SW 1271 (cell line): ENCODE measurements around the gene TGFBI.

Experiments
- DNase-seq, 2 experiments: peaks; one replicate each; lab custom pipeline; 2025; lab: John Stamatoyannopoulos, UW

TGFBI gene

DNA sequence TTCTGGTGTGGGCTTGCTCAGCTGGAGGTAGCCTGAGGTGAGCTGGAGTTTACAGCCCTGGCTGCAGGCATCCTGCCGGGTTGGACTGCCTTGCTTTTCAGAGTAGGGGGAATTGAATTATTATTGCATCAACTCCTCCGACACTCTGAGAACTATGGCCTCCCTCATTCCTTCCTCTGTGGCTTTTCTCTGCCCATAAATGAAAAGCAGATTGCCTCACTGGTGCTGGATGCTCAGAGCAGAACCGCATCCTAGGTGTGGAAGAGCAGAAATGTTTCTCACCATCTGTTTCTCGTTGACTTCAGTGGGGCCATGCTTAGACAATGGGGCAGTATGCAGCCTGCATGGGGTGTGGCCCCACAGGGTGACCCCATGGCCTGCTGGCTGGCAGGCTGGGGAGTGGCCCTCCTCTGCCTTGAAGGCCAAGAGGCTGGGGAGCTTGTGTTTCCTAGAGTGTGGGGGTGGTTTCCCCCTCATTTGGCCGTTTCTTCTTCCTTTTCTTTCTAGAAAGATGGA lies 27.3 kb upstream of the TGFBI start:
- no peak for DNase-seq

DNA sequence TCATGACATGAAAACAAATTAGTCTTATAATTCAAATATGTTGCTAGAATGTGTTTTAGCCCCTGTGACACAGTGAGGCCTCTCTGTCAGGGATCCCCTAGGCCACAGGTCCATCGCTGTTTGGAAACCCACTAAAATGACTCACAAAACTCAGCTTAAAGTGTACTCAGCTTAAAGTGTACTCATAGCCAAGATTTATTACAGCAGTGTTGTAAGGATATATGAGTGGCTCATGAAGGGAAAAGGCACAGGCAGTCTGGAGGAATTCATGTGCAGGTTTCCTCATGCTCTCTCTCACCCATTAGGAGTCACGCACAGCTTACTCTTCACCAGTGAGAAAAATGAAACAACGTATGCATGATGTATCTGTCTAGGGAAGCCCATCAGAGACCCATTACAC lies 24.4 kb upstream of the TGFBI start:
- DNase-seq, result no peak

DNA sequence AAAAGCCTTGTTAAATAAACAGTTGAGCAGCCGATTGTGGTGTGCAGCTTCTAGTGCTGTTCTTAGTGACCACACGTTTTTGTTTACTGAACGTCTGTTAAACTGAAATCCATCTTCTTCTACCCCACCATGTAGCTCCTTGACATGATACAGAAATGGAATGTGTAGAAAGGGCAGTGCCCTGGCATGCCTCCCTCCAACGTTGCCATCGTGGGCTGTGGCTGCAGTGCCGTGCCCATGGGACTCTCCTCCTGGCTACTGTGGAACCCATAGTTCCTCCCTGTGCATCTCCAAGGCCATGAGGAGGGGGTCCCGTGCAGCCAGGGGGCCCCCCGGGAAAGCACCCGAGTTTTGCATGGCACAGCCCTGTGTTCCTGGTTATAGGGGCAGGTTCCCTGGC lies 23.3 kb upstream of the TGFBI start:
- no peak for DNase-seq

DNA sequence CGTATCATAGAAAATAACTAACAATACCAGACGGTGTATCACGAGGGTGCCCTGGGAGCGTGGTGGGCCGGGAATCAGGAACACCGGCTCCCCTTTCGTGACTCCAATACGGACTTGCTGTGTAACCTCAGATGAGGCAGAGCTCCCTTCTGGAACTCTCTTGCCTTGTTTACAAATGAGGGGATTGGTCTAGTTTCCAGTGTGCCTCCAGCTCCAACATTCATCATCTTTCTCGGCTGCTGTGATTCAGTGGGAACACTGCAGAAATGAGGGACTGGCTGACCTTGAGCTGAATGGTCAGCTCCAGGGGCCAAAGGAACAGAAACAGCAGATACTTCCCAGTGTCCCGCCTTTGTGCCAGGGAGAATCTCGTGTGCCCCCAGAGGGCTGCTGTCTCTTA lies 22.6 kb upstream of the TGFBI start:
- DNase-seq, result no peak

DNA sequence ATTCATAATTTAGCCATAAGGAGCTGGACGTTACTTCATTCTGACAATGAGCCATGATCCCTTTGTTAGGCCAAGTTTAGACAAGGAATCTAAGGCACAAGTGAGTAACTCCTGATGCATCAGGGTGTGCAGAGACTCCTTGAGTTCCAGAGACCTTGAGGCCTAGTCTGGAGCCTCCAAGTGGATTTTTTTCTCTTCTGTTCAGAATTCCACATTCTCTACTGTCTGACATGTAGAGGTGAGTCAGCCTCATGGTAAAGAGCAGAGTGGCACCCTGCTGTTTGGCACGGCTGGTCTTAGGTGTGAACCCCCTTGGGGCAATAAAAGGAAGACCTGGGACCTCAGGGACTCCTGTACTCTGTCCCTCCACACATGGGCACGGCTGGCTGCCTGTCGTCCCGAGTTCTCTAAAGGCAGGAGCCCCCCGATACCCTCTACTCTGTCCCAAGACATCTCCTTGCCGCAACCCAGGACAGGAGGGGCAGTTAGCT lies 22.0 kb upstream of the TGFBI start:
- peak; percentile 80 to 89 for DNase-seq

DNA sequence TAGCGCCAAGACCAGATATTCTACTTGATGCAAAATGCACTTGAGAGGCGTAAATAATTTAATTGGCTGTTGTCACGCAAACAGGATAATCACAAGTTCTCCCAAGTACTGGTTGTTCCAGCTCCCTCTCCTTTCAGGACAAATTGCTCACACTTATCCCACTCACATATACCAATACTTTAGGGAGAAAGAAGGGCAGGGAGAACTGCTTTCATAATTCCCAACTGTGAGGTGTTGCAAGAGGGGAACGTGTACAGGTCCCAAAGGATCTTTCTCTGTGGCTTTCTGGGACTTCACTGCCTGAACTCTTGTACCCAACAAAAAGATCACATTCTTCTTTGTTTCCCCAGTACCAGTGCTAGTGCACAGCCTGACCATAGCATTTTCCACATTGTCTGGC lies 21.5 kb upstream of the TGFBI start:
- DNase-seq, result no peak

DNA sequence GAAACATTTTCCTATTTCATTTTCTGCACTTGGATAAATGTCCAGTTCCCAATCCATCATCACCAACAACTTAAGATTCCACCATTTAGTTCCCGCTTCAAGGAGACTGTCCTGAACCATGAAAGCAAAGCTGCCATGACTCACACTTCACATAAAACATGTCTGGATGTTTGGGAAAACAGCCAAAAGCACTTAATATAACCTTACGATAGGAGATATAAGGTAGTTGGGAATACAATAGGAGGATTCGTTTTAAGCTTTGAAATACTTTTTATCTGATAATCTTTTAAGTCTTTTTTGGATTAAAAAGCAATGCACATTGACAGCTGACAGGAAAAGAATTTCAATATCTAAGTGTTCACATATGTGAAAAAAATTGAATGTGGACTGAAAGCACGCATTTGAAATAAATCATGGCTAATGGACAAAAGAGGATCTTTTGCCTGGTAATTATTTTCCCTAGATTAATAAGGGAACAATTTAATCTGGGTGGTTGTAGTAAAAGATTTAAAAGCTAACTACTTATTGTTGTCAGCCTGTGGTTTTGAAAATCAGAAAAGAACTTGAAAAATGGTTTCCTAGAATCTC lies 17.3 kb upstream of the TGFBI start:
- no peak for DNase-seq

DNA sequence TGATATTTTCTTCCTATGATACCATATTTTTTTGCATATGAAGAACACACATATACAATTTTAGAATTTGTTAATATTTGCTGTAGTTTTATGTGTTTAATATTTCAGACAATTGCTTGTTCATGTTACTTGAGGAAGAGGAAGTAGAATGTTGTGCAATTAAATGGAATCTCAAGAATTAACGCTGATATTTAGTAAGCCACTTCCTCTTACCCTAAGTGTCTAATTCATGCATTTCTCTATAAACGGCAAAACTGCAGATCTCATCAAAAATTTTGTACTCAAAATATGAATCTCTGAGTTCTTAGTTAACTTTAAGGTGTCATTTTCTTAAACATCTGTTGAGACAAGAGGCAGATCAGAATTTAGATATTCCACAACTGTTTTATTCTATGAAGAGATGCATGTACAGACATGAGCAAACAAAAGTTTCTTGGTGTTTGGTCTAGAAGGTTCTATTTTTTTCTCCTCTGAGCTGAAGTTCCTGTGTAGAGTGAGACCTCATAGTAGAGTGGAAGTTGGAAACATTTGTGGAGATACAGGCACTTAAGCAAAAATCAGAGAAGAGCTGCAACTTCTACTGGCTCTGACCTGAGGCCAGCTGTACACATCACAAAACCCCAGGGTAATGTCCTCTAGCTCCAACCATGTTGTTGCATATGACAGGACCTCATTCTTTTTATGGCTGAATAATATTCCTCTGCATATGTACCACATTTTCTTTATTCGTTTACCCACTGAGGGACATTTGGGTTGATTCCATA lies 16.6 kb upstream of the TGFBI start:
- peak in 1 of 2 experiments; percentile 76 for DNase-seq

DNA sequence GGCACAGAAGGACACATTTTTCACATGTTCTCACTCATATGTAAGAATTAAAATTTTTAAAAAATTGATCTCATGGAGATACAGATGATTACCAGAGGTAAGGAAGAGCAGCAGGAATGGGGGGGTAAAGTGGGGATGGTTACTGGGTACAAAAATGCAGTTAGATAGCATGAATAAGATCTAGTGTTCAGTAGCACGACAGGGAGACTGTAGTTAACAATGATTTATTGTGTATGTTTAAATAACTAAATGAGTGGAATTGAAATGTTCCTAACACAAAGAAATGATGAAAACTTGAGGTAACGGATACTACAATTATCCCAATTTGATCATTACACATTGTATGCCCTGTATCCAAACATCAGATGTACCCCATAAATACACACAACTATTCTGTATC lies 15.2 kb upstream of the TGFBI start:
- DNase-seq, result no peak

DNA sequence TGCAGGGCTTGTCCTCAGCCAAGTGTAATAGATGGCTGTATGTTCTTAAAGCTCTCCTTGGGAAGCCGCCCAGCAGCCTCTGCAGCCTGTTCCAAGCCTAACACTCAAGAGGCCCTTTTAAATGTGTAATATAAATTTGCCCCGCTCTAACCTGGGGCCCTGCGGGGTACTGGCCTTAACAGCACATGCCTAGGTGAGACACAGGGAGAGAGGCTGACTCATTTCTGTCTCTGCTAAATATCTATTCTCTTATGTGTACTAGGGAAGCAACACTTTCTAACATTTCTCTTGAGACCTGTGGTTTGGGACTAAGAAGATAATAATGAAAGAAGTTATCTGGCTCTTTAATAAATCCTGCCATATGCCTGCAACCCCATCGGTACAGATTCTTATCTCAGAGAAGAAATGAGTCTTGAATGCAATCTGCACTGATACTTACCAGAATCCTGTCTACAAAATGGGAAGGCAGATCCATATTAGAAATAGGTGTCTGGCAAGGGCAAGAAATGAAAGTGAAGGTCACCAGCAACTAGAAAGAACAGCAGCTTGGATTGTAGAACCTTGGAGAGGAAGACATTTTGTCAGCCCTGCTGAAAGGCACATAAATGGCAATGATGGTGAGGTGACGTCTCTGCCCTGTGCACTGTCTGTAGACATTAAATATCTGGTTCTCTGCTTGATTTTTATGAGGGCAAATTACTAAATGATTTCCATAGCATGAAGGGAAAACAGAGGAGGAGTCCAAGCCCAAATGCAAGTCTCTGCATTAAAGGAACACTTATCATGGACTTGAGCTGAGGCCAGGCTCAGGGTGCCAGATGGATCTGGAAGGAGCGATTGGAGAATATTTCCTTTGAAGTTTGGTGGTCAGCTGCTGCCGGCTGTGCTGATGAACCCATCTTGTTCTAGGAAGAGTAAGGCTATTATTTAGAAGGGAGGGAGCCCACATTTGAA lies 14.5 kb upstream of the TGFBI start:
- no peak for DNase-seq

DNA sequence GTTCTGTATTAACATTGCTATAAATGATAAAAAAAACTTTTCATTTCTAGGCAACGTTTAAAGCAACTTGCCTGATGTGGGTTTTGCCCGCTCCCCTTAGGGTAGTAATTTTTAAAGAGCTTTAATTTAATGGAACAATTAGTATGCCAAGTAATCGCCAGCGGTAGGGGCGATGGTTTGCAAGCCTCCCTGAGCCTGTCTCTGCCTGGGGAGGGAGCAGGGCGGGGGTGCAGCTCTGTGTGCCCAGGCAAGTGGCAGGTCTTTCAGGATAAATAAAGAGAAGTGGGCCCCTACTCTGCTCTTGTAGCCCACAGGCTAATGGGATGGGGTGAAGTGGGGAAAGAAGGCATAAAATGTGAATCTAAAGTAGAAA lies 13.8 kb upstream of the TGFBI start:
- DNase-seq, result no peak

DNA sequence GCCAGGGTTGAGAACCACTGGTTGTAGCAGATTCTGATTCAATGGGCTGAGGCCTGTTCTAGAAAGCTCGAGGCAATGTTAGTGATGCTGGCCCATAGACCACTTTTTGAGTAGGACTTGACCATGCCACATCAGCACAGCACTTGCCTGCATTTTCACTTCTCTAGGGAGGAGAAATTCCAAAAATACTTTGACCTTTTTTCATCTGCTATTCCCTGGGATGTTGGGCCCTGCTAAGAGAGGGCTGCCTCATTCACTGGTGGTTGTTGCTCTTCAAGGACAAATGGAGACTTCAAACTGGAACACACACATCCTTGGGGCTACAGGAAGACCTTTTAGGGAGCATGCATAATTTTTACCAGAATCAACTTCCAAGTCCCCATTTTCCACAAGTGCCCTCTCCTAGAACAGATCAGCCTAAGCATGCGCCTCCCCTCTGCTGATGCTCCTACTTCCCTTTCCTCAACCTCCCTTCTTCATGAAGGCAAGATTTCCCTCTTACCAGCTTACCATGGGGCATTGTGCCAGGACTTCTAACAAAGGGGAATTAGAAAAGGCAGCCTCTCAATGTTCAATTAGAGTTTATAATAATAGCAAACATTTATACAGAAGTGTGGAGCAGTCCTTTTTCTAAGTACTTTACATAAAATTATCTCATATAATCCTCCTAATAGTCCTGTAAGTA lies 12.7 kb upstream of the TGFBI start:
- DNase-seq, result no peak

DNA sequence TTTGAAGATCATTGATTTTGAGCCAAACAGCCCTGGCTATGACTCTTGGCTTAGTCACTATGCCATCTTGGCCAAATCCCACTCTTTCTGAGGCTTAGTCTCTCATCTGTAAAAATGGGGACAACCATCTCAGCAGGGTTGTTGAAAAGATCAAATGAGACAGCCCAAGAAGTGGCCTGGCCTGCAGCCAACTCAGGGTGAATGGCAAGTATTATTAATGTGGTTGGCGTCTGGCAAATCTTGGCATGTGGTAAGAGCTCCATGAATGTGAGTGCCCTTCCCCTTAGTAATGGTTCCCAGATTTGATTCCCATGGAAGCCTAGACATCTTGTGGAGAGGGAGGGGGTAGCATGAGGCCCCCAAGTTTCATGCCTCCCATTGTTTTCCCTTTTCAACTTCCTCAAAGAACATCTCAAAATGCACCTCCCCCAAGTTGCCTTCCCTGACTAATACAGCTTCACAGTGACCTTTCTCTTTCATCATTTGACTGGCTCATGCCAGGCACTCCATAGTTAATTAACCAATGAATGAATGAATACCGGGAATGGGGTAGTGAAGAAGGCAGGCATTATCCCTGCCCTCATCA lies 11.8 kb upstream of the TGFBI start:
- peak; percentile 34 to 73 for DNase-seq

DNA sequence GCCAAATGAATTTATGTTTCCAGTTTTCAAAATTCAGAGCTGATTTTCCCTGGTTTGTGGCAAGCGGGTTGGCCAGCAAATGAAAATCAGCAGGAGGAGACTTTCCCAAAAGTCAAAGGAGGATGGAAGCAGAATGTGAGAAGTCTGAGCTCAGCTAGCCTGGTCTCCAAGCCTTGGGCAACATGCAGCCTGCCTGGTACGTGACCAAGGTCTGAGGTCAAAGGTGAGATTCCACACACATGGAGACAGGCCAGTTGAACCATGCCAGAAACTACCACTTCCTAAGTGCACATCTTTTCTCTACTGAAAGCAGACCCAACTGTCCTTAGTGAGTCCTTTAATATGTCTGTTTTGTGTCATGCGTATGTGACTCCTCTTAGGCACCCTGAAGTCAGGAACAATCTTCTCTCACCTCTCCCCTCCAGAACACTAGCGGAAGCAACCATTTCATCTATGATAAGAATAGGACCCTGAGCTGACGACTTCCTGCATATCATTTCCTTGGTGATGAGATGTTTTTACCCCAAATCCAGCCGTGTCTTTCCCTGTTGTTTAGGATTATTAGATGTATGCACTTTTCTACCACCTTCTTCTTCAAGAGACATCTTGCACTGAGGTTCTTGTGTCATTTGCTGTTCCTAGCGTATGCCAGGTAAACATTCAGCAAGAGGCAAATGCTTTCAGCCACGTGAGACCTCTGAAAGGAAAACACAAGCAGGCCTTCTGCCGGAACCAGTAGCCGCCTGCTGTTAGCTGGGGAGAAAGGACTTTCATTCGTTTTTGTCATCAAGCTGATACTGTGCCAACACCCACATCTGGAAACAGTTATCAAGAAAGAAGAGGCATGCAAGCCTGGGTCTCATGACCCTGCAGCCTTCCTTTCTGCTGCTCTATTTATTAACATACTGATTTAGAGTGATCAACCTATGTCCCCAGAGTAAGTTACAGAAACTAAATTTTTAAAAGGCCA lies 9.7 kb upstream of the TGFBI start:
- DNase-seq, result no peak

DNA sequence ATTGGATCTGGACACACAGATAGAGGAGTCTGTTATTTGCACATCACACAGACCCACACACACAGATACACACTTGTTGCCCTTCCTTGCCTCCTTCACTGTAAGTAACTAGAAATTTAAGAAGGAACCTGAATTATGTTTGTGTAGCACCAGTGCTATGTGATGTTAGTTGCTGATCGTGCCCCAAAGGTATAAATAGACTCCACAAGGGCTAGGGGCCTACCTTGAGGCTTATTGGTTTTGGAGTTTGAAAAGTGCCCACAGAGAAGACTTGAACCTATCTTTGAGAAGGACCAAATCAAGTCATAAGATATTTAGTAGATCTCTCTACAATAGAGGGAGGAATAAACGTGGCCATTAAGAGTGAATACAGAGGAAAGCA lies 8.8 kb upstream of the TGFBI start:
- no peak for DNase-seq

DNA sequence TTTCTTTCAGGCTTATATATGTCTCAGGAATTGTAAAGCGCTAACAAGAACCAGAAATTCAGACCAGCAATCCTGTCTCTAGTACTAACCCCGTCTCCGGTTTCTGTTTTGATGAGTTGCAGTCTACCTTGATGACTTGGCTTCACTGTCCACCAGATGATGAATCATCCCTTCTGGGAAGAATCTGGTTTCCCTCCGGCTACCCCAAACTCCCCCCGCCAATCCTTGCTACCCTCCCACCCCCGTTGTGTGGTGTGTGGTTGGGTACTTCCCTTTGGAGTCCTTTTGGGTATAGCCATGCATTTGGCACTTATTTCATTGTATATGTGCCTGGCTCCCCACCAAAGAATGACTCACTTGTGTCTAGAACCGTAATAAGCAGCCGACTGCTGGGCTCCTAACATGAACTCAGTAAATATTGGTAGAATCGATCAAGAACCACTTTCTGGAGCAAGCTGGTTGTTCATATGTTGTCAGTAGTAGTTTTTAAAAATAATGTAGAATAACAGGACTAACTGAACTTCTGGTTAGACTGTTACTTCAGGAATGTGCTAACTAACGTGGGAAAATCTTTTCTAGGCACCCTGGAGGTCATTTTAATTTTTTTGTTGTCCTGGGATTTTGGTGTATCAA lies 8.3 kb upstream of the TGFBI start:
- no peak for DNase-seq

DNA sequence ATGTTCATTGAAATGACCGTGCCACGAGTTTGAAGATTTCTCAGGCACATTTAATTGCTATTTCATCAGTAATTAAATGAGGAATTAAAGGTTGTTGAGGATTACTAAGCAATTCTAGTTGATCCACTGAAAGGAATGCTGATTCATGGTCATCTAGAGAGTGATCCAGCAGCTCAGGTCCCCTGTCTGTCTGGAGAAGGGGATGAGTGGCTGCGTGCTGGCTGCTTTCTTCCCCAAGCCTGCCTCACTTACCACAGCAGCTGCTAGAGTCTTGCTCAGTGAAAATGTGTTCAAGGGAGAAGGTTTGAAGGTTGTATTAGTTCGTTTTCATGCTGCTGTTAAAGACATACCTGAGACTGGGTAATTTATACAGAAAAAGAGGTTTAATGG lies 7.8 kb upstream of the TGFBI start:
- DNase-seq, result no peak

DNA sequence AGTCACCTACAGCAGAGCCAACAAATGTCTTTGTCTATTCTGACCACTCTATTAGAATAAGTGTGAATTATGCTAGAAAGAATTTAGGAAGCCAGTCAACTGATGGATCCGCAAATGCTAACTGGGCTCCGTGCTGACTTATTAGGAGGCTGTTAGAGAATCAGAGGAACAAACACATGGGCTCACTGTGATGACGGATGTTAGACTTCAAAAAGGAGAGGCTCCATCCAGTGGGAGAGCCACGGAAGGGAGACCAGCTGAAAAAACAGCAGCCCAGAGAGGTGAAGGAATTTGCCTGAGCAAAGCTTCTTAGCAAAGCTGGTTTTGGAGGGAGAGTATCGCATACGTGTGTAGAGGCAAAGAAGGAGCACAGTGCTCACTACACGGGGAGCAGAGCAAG lies 5.8 kb upstream of the TGFBI start:
- no peak for DNase-seq

DNA sequence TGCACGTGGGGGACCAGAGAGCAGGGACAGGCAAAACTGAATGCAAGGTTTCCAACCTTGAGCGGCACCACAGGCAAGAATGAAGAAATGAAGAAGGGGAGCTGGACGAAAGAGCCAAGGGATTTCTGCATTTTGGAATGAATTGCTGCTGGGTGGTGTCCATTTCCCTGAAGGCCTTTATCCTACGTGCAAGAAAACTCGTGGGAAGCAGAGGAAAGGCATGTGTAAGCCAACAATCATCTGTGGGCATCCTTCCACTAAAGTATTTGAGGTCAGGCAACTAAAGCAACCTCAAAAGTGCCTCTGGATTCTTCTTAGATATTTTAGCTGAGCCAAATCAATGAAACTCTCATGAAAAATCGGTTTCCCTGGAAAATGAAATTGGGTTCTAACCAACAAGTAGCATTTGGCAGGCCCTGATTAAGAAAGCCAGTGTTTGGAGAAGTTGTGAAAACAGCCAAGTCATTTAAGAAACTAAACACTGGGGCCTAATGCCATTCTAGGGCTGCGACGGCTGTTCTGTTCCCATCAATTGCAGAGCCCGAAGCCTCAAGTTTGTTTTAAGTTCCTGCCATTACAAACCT lies 4.7 kb upstream of the TGFBI start:
- no peak for DNase-seq

DNA sequence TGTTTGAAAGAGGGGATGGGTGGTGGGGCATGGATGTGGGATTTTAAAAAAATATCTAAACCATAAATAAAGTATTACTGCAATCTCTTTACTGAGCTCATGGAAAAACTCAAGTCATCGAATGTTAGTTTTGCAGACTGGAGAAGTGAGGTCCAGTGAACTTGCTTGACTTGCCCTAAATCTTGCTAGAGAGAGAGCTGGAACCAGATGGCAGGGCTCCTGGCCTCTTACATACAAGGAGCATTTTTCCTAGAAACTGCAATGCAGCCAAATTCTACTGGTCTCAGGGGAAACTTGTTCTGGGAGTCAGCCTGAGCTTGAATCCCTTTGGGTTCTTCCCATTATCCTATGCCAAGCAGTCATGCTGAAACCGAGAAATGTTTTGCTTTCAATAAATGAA lies 2.9 kb upstream of the TGFBI start:
- DNase-seq, result no peak
